ENCODE data around the gene PDHB. TPM values are rescaled to one million over a fixed set of nuclear protein-coding genes. Genes with fewer than 3 reads are reported as not detected.

The PDHB gene
- total and polyA plus RNA-seq, 10 of the 15 experiments (the other 5 are each of a cell fraction or from before 2014, with no cell fraction given), result 62.9 to 224 (median 93.2) TPM

- in situ Hi-C loops (cut with MboI) (no loop called here), intact Hi-C loops (cut with micrococcal nuclease; ENCODE audit: unreplicated experiment) (loop anchor here (5.0 kb wide), 1 partner anchor 103 kb away; no protein-coding TSS in a partner anchor)
- Histone ChIP-seq H3K4me2 (ENCODE audit: control insufficient read depth, insufficient read depth) (no peak overlapping the region), H3K9ac (ENCODE audit: control insufficient read depth, insufficient read depth, low read length) (no peak overlapping the region), H3K9me3 (replicated peaks; ENCODE audit: control insufficient read depth, insufficient read depth, low read length) (no peaks in the 10 kb centered on the region), H3K27ac (ENCODE audit: control insufficient read depth, insufficient read depth) (no peak overlapping the region), H4K20me1 (ENCODE audit: control insufficient read depth, insufficient read depth) (no peaks in the 10 kb centered on the region; the same call in 1 of the 2 replicates), H3K4me3 (no peak overlapping the region), H3K36me3 (ENCODE audit: control insufficient read depth in 2 of 2, insufficient read depth in 2 of 2, low read length in 1 of 2) (peaks cover 2 to 12% of the 10 kb centered on the region in 2 experiments), H3K79me2 (ENCODE audit: control insufficient read depth, insufficient read depth, low read length) (peaks cover 6% of the 10 kb centered on the region), H3K27me3 (replicated peaks in 1 of 2; ENCODE audit: control insufficient read depth in 2 of 2, insufficient read depth in 2 of 2, low read length in 1 of 2) (no peaks in the 10 kb centered on the region), H2AFZ (ENCODE audit: control insufficient read depth, low read depth, low read length) (no peak overlapping the region), H3K4me1 (ENCODE audit: control insufficient read depth, insufficient read depth, low read length) (peaks cover 14% of the 10 kb centered on the region)
- FAIRE-seq (peak; percentile 98), ATAC-seq (peak; percentile 52), DNase-seq (ENCODE audit: low read depth, low spot score) (peak; percentile 53)
- ChIA-PET RAD21 (ENCODE audit: unreplicated experiment) (interaction anchor here (1.2 to 1.6 kb wide), 3 partner anchors 9 to 124 kb away, joined by 3 to 6 read pairs (median 4); partner anchors contain the start of genes HTD2 and RPP14), POLR2A (interaction anchor here (1.0 to 1.5 kb wide), 5 partner anchors 9 to 113 kb away, joined by 3 to 7 read pairs (median 3); partner anchors contain the start of gene KCTD6), SMC1A (ENCODE audit: uncharacterized antibody, unreplicated experiment) (interaction anchor here (0.7 to 3.4 kb wide), 10 partner anchors 9 to 1883 kb away, joined by 3 to 18 read pairs (median 4); no protein-coding TSS in a partner anchor), CTCF (interaction anchor here (0.6 to 3.3 kb wide), 14 partner anchors 11 to 1441 kb away, joined by 3 to 18 read pairs (median 4); partner anchors contain the start of genes HTD2, KCTD6, PXK and RPP14)
- WGBS (ENCODE audit: insufficient coverage, insufficient replicate concordance, low lambda C conversion rate, missing lambda C conversion rate), result 0% methylated on average over 1 of the region's 1 CpG
- BruUV-seq (replicated peaks), result no TSS peak
- no peak for TF ChIP-seq CHD2 (IDR thresholded peaks at IDR 0.05; ENCODE audit: borderline replicate concordance, low read depth, low read length)
- no peak for TF ChIP-seq KDM1A (IDR thresholded peaks at IDR 0.05; ENCODE audit: borderline replicate concordance)
- TF ChIP-seq IRF4 (IDR thresholded peaks at IDR 0.05; ENCODE audit: low read depth, low read length), result no peak
- no peak for TF ChIP-seq WRNIP1 (IDR thresholded peaks at IDR 0.05; ENCODE audit: borderline replicate concordance, low read depth, low read length)
- no peak for TF ChIP-seq BACH1 (IDR thresholded peaks at IDR 0.05; ENCODE audit: borderline replicate concordance)
- no peak for TF ChIP-seq RELB (IDR thresholded peaks at IDR 0.05; ENCODE audit: low read depth)
- TF ChIP-seq USF2 (IDR thresholded peaks at IDR 0.05; ENCODE audit: borderline replicate concordance, low read depth, low read length), result no peak
- TF ChIP-seq SPI1 (IDR thresholded peaks at IDR 0.05; ENCODE audit: borderline replicate concordance, insufficient read depth, low read depth, low read length), result 0 out of 2 replicates have a peak, but pooled peaks have one; percentile 4
- TF ChIP-seq E2F8 (IDR thresholded peaks at IDR 0.05; ENCODE audit: low read depth, partially characterized antibody), result no peak
- TF ChIP-seq ZZZ3 (IDR thresholded peaks at IDR 0.05; ENCODE audit: control insufficient read depth, insufficient read length, low read depth), result no peak
- TF ChIP-seq TCF12 (IDR thresholded peaks at IDR 0.05; ENCODE audit: low read depth, low read length), result peak; percentile 10; the same call in 1 of the 2 replicates
- no peak for TF ChIP-seq MYB (IDR thresholded peaks at IDR 0.05; ENCODE audit: borderline replicate concordance, low read depth, low read length)
- no peak for TF ChIP-seq RCOR1 (conservative IDR thresholded peaks at IDR 0.05; ENCODE audit: low read depth, low read length)
- no peak for TF ChIP-seq KLF5 (IDR thresholded peaks at IDR 0.05; ENCODE audit: partially characterized antibody)
- no peak for TF ChIP-seq ZNF24 (IDR thresholded peaks at IDR 0.05)
- no peak for TF ChIP-seq PBX3 (IDR thresholded peaks at IDR 0.05; ENCODE audit: insufficient replicate concordance, low read depth, low read length)
- no peak for TF ChIP-seq SMAD1 (IDR thresholded peaks at IDR 0.05; ENCODE audit: low read depth, partially characterized antibody)
- TF ChIP-seq STAT3 (IDR thresholded peaks at IDR 0.05; ENCODE audit: low read depth, low read length), result no peak
Measured at GRCh38 chr3:58429657-58430056, 4.0 kb downstream of the PDHB start.

Data from GM12878 (cell line).